GM19025 (cell line): Measurements from ENCODE around the gene PSME4.

Source experiments
- ATAC-seq: cut with Tn5 transposase; IDR thresholded peaks from one replicate; pipeline ENCODE4 v1.9.1; 2021; ENCODE audit warnings: mild to moderate bottlenecking, low read depth, moderate library complexity; ENCODE audit not compliant: unreplicated experiment

PSME4 gene

GRCh38 chr2:53903011-53903410, 67.8 kb downstream of the PSME4 start:
- ATAC-seq: no peak

GRCh38 chr2:53901192-53901591, 69.6 kb downstream of the PSME4 start:
- no peak for ATAC-seq

GRCh38 chr2:53896864-53897263, 73.9 kb downstream of the PSME4 start:
- ATAC-seq: no peak

- ATAC-seq: no peak
Measured at GRCh38 chr2:53886406-53887280, 84.2 kb downstream of the PSME4 start.

GRCh38 chr2:53884883-53885282, 85.9 kb downstream of the PSME4 start:
- no peak for ATAC-seq

GRCh38 chr2:53881986-53882385, 88.8 kb downstream of the PSME4 start:
- ATAC-seq: no peak

- no peak for ATAC-seq
Measured at GRCh38 chr2:53881360-53881759, 89.4 kb downstream of the PSME4 start.

- ATAC-seq: no peak
Measured at GRCh38 chr2:53880756-53881155, 90.0 kb downstream of the PSME4 start.

- ATAC-seq: no peak
Measured at GRCh38 chr2:53877556-53877955, 93.2 kb downstream of the PSME4 start.

- no peak for ATAC-seq
Measured at GRCh38 chr2:53877112-53877511, 93.7 kb downstream of the PSME4 start.

- ATAC-seq: no peak
Measured at GRCh38 chr2:53874401-53874950, 96.3 kb downstream of the PSME4 start.

- no peak for ATAC-seq
Measured at GRCh38 chr2:53867773-53868172, 103.0 kb downstream of the PSME4 start.

GRCh38 chr2:53867169-53867568, 103.6 kb downstream of the PSME4 start:
- no peak for ATAC-seq

- no peak for ATAC-seq
Measured at GRCh38 chr2:53865962-53866361, 104.8 kb downstream of the PSME4 start.

- no peak for ATAC-seq
Measured at GRCh38 chr2:53865264-53865663, 105.5 kb downstream of the PSME4 start.

- no peak for ATAC-seq
Measured at GRCh38 chr2:53863538-53864227, 107.1 kb downstream of the PSME4 start.

- no peak for ATAC-seq
Measured at GRCh38 chr2:53861824-53862223, 109.0 kb downstream of the PSME4 start.

GRCh38 chr2:53859206-53860181, 111.3 kb downstream of the PSME4 start, which contains the start of gene GPR75:
Gene GPR75, minus strand, starts transcription at chr2:53859967. Its CDS starts 5,211 bp downstream, at chr2:53854756.
- ATAC-seq: no peak

- ATAC-seq: no peak
Measured at GRCh38 chr2:53856272-53856671, 114.5 kb downstream of the PSME4 start.

- no peak for ATAC-seq
Measured at GRCh38 chr2:53854678-53855077, 116.1 kb downstream of the PSME4 start.
